ENCODE results near the gene FST.

DNA sequence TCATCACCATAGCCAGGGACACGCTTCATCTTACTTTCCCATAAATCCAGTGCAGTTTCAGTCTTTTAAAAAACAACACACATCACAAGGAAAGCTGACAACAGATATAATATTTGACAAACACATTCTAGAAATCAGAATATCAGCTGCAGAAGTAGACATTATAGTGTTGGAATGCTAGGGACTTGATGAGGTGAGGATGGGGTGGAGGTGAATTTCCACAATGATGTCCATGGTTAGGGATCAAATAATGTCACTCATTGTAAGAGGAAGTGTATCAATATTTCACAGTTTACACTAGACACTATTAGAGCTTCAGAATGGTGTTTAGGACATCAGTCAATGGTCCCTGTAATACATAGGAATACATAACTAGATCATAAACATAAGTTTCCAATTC lies 7.0 kb downstream of the FST start:
- no peak for TF ChIP-seq ZNF274 (IDR thresholded peaks at IDR 0.05; ENCODE audit: insufficient read depth, insufficient read length)
- TF ChIP-seq SPI1 (IDR thresholded peaks at IDR 0.05; ENCODE audit: borderline replicate concordance, insufficient read depth, low read depth, low read length): no peak
- TF ChIP-seq, protein P1, sequence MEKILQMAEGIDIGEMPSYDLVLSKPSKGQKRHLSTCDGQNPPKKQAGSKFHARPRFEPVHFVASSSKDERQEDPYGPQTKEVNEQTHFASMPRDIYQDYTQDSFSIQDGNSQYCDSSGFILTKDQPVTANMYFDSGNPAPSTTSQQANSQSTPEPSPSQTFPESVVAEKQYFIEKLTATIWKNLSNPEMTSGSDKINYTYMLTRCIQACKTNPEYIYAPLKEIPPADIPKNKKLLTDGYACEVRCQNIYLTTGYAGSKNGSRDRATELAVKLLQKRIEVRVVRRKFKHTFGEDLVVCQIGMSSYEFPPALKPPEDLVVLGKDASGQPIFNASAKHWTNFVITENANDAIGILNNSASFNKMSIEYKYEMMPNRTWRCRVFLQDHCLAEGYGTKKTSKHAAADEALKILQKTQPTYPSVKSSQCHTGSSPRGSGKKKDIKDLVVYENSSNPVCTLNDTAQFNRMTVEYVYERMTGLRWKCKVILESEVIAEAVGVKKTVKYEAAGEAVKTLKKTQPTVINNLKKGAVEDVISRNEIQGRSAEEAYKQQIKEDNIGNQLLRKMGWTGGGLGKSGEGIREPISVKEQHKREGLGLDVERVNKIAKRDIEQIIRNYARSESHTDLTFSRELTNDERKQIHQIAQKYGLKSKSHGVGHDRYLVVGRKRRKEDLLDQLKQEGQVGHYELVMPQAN (conservative IDR thresholded peaks at IDR 0.05): no peak
- TF ChIP-seq, protein P2, sequence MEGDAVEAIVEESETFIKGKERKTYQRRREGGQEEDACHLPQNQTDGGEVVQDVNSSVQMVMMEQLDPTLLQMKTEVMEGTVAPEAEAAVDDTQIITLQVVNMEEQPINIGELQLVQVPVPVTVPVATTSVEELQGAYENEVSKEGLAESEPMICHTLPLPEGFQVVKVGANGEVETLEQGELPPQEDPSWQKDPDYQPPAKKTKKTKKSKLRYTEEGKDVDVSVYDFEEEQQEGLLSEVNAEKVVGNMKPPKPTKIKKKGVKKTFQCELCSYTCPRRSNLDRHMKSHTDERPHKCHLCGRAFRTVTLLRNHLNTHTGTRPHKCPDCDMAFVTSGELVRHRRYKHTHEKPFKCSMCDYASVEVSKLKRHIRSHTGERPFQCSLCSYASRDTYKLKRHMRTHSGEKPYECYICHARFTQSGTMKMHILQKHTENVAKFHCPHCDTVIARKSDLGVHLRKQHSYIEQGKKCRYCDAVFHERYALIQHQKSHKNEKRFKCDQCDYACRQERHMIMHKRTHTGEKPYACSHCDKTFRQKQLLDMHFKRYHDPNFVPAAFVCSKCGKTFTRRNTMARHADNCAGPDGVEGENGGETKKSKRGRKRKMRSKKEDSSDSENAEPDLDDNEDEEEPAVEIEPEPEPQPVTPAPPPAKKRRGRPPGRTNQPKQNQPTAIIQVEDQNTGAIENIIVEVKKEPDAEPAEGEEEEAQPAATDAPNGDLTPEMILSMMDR (IDR thresholded peaks at IDR 0.05 in 2 of 3, conservative IDR thresholded peaks at IDR 0.05 in 1 of 3; ENCODE audit: control insufficient read depth in 2 of 3, extremely low read depth in 1 of 3, insufficient read depth in 1 of 3, low read depth in 3 of 3, low read length in 3 of 3): no peak
- no peak for TF ChIP-seq SREBF1 (IDR thresholded peaks at IDR 0.05; ENCODE audit: low read length)
- no peak for TF ChIP-seq SIX5 (IDR thresholded peaks at IDR 0.05; ENCODE audit: low read depth, low read length, severe bottlenecking)
- no peak for TF ChIP-seq PML (IDR thresholded peaks at IDR 0.05; ENCODE audit: low read length)
- TF ChIP-seq, protein P3, sequence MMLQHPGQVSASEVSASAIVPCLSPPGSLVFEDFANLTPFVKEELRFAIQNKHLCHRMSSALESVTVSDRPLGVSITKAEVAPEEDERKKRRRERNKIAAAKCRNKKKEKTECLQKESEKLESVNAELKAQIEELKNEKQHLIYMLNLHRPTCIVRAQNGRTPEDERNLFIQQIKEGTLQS (IDR thresholded peaks at IDR 0.05; ENCODE audit: borderline replicate concordance, extremely low read depth, low read depth, low read length): no peak
- TF ChIP-seq CHD1 (IDR thresholded peaks at IDR 0.05; ENCODE audit: low read depth, low read length): no peak

Measured in GM12878 (cell line).